Lower leg skin (tissue), 3 donors: ENCODE data around the gene SLC10A4.
"Not testable (repeated sequence)": the region's sequence is repeated elsewhere in the genome, so short reads cannot be mapped to it uniquely, and the experiment has no call there.

Source experiments
- CTCF ChIP-seq, 3 donors: fragments of 450-650 bp; IDR thresholded peaks; one replicate each; pipeline ENCODE4 v1.5.1; 2016; ENCODE audit warnings: antibody characterized with exemption in 3 of 3, mild to moderate bottlenecking in 3 of 3, moderate library complexity in 2 of 3
- POLR2A ChIP-seq, 2 donors: fragments of 450-650 bp; IDR thresholded peaks; one replicate each; pipeline ENCODE4 v1.6.1; 2016 to 2017; ENCODE audit warnings: antibody characterized with exemption in 2 of 2, mild to moderate bottlenecking in 1 of 2, moderate library complexity in 1 of 2

GRCh38 chr4:48451656-48452055, 31.5 kb upstream of the SLC10A4 start:
- not testable (repeated sequence) for TF ChIP-seq CTCF, POLR2A (IDR thresholded peaks at IDR 0.05)
